ENCODE measurements around the gene TOR1AIP2. TPM values are rescaled to one million over a fixed set of nuclear protein-coding genes. Genes with fewer than 3 reads are reported as not detected.
A peak's percentile ranks its signal among the peaks of the same experiment; 100 is the strongest.

The TOR1AIP2 gene
- total and polyA plus RNA-seq, 2 of the 13 experiments (the other 11 are each of a cell fraction or from before 2014, with no cell fraction given) = 35.2 to 65.8 TPM

GRCh38 chr1:179877586-179878265 lies at the start of gene TOR1AIP2 (continued):
- TF ChIP-seq, protein P1, sequence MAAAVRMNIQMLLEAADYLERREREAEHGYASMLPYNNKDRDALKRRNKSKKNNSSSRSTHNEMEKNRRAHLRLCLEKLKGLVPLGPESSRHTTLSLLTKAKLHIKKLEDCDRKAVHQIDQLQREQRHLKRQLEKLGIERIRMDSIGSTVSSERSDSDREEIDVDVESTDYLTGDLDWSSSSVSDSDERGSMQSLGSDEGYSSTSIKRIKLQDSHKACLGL (CRISPR knock-in tag; IDR thresholded peaks at IDR 0.05) = no peak
- no peak for TF ChIP-seq ZNF101 (CRISPR knock-in tag; IDR thresholded peaks at IDR 0.05; ENCODE audit: borderline replicate concordance, low read depth)
- TF ChIP-seq MLX (CRISPR knock-in tag; IDR thresholded peaks at IDR 0.05) = no peak
- no peak for TF ChIP-seq TP53 (CRISPR knock-in tag; conservative IDR thresholded peaks at IDR 0.05)
- TF ChIP-seq PAWR (CRISPR knock-in tag; IDR thresholded peaks at IDR 0.05; ENCODE audit: borderline replicate concordance) = no peak
- TF ChIP-seq MTA1 (CRISPR knock-in tag; IDR thresholded peaks at IDR 0.05; ENCODE audit: borderline replicate concordance) = 0 out of 2 replicates have a peak, but pooled peaks have one; percentile 30
- no peak for TF ChIP-seq HDAC6 (IDR thresholded peaks at IDR 0.05; ENCODE audit: low read depth, low read length)
- no peak for TF ChIP-seq SIX4 (CRISPR knock-in tag; IDR thresholded peaks at IDR 0.05)
- TF ChIP-seq ZNF180 (CRISPR knock-in tag; IDR thresholded peaks at IDR 0.05; ENCODE audit: borderline replicate concordance, low read depth) = no peak
- TF ChIP-seq, protein P2, sequence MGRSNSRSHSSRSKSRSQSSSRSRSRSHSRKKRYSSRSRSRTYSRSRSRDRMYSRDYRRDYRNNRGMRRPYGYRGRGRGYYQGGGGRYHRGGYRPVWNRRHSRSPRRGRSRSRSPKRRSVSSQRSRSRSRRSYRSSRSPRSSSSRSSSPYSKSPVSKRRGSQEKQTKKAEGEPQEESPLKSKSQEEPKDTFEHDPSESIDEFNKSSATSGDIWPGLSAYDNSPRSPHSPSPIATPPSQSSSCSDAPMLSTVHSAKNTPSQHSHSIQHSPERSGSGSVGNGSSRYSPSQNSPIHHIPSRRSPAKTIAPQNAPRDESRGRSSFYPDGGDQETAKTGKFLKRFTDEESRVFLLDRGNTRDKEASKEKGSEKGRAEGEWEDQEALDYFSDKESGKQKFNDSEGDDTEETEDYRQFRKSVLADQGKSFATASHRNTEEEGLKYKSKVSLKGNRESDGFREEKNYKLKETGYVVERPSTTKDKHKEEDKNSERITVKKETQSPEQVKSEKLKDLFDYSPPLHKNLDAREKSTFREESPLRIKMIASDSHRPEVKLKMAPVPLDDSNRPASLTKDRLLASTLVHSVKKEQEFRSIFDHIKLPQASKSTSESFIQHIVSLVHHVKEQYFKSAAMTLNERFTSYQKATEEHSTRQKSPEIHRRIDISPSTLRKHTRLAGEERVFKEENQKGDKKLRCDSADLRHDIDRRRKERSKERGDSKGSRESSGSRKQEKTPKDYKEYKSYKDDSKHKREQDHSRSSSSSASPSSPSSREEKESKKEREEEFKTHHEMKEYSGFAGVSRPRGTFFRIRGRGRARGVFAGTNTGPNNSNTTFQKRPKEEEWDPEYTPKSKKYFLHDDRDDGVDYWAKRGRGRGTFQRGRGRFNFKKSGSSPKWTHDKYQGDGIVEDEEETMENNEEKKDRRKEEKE (IDR thresholded peaks at IDR 0.05) = no peak
- TF ChIP-seq ZSCAN9 (CRISPR knock-in tag; IDR thresholded peaks at IDR 0.05; ENCODE audit: borderline replicate concordance) = 0 out of 2 replicates have a peak, but pooled peaks have one; percentile 22
- TF ChIP-seq CENPX (CRISPR knock-in tag; IDR thresholded peaks at IDR 0.05) = no peak
- TF ChIP-seq ZSCAN21 (CRISPR knock-in tag; IDR thresholded peaks at IDR 0.05; ENCODE audit: borderline replicate concordance) = peak; percentile 60; the same call in 1 of the 2 replicates
- TF ChIP-seq, protein P3, sequence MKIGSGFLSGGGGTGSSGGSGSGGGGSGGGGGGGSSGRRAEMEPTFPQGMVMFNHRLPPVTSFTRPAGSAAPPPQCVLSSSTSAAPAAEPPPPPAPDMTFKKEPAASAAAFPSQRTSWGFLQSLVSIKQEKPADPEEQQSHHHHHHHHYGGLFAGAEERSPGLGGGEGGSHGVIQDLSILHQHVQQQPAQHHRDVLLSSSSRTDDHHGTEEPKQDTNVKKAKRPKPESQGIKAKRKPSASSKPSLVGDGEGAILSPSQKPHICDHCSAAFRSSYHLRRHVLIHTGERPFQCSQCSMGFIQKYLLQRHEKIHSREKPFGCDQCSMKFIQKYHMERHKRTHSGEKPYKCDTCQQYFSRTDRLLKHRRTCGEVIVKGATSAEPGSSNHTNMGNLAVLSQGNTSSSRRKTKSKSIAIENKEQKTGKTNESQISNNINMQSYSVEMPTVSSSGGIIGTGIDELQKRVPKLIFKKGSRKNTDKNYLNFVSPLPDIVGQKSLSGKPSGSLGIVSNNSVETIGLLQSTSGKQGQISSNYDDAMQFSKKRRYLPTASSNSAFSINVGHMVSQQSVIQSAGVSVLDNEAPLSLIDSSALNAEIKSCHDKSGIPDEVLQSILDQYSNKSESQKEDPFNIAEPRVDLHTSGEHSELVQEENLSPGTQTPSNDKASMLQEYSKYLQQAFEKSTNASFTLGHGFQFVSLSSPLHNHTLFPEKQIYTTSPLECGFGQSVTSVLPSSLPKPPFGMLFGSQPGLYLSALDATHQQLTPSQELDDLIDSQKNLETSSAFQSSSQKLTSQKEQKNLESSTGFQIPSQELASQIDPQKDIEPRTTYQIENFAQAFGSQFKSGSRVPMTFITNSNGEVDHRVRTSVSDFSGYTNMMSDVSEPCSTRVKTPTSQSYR (CRISPR knock-in tag; IDR thresholded peaks at IDR 0.05; ENCODE audit: borderline replicate concordance) = no peak
- no peak for TF ChIP-seq ZBTB7B (CRISPR knock-in tag; IDR thresholded peaks at IDR 0.05)
- no peak for TF ChIP-seq ZNF205 (CRISPR knock-in tag; IDR thresholded peaks at IDR 0.05)
- TF ChIP-seq CBFB (CRISPR knock-in tag; IDR thresholded peaks at IDR 0.05) = no peak
- TF ChIP-seq TBL1XR1 (IDR thresholded peaks at IDR 0.05; ENCODE audit: borderline replicate concordance, low read length, partially characterized antibody) = no peak
- TF ChIP-seq ZSCAN30 (CRISPR knock-in tag; IDR thresholded peaks at IDR 0.05) = no peak
- no peak for TF ChIP-seq ATRX (CRISPR knock-in tag; IDR thresholded peaks at IDR 0.05; ENCODE audit: borderline replicate concordance)
- no peak for TF ChIP-seq CHD4 (IDR thresholded peaks at IDR 0.05; ENCODE audit: borderline replicate concordance, low read length)
- TF ChIP-seq MIER3 (CRISPR knock-in tag; IDR thresholded peaks at IDR 0.05; ENCODE audit: borderline replicate concordance) = peak; percentile 56; the same call in 1 of the 2 replicates
- no peak for TF ChIP-seq ZNF740 (CRISPR knock-in tag; IDR thresholded peaks at IDR 0.05)
- no peak for TF ChIP-seq XBP1 (CRISPR knock-in tag; IDR thresholded peaks at IDR 0.05)
- TF ChIP-seq RARA (CRISPR knock-in tag; IDR thresholded peaks at IDR 0.05) = no peak

Measured in HepG2 (cell line).